Colonic mucosa (tissue), 4 donors: Measurements from ENCODE around the gene PHKG2. TPM values are rescaled to one million over a fixed set of nuclear protein-coding genes. Genes with fewer than 3 reads are reported as not detected.

Source experiments
- DNase-seq: peaks from one replicate; pipeline ENCODE4 v3.0.0-alpha.2; 2020
- H3K27ac ChIP-seq: fragments of 200-600 bp; one replicate; pipeline ENCODE4 v1.8.0; 2021
- H3K27me3 ChIP-seq: fragments of 200-600 bp; one replicate; pipeline ENCODE4 v1.8.0; 2021
- H3K36me3 ChIP-seq: fragments of 200-600 bp; one replicate; pipeline ENCODE4 v1.8.0; 2021
- H3K4me1 ChIP-seq: fragments of 200-600 bp; one replicate; pipeline ENCODE4 v1.8.0; 2021; ENCODE audit warnings: mild to moderate bottlenecking
- H3K4me3 ChIP-seq: fragments of 200-600 bp; one replicate; pipeline ENCODE4 v1.8.0; 2021
- H3K9ac ChIP-seq, 2 donors: one replicate each; pipeline ENCODE4 v1.7.0; 2013; ENCODE audit warnings: control low read depth in 2 of 2, low read depth in 2 of 2, low read length in 2 of 2
- H3K9me3 ChIP-seq: fragments of 200-600 bp; one replicate; pipeline ENCODE4 v1.8.0; 2021
- intact Hi-C: fragments of 100-400 bp; cut with DNase I; formaldehyde crosslinking; loops from one replicate; pipeline ENCODE4 v1.14.1; 2022
- total RNA-seq, 2 donors: library from RNA; stranded (reverse); fragmentation: NEBNext Ultra II Directional in 1 of 2; extraction: Animal tissue kit (Norgen Biotek cat#: 25700) in 1 of 2; gene quantifications; one replicate each; pipeline ENCODE4 v1.2.1, GENCODE V29; 2021
- TF ChIP-seq, protein P1 (sequence below): fragments of 200-600 bp; IDR thresholded peaks from one replicate; pipeline ENCODE4 v1.8.0; 2022; ENCODE audit warnings: antibody characterized with exemption, mild to moderate bottlenecking
- donor health status: healthy.
- donor health status: DM: no; HTN: no; CAD: no.
- donor health status: DM: no; HTN: no; CAD: no.

Gene PHKG2
- total RNA-seq, 2 donors from 2014 or later, result 33.6 to 47.8 TPM

GRCh38 chr16:30777591-30778297 is 29.5 kb downstream of the PHKG2 start:
- no peak for DNase-seq
- TF ChIP-seq, protein P1, sequence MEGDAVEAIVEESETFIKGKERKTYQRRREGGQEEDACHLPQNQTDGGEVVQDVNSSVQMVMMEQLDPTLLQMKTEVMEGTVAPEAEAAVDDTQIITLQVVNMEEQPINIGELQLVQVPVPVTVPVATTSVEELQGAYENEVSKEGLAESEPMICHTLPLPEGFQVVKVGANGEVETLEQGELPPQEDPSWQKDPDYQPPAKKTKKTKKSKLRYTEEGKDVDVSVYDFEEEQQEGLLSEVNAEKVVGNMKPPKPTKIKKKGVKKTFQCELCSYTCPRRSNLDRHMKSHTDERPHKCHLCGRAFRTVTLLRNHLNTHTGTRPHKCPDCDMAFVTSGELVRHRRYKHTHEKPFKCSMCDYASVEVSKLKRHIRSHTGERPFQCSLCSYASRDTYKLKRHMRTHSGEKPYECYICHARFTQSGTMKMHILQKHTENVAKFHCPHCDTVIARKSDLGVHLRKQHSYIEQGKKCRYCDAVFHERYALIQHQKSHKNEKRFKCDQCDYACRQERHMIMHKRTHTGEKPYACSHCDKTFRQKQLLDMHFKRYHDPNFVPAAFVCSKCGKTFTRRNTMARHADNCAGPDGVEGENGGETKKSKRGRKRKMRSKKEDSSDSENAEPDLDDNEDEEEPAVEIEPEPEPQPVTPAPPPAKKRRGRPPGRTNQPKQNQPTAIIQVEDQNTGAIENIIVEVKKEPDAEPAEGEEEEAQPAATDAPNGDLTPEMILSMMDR, result no peak
- Histone ChIP-seq H3K27ac (no peak overlapping the region), H3K9ac (no peak overlapping the region), H3K4me1 (no peaks in the 10 kb centered on the region), H3K4me3 (no peak overlapping the region), H3K9me3 (no peaks in the 10 kb centered on the region), H3K27me3 (no peaks in the 10 kb centered on the region), H3K36me3 (peaks cover 3% of the 10 kb centered on the region)
- intact Hi-C loops, result no loop called here

DNA sequence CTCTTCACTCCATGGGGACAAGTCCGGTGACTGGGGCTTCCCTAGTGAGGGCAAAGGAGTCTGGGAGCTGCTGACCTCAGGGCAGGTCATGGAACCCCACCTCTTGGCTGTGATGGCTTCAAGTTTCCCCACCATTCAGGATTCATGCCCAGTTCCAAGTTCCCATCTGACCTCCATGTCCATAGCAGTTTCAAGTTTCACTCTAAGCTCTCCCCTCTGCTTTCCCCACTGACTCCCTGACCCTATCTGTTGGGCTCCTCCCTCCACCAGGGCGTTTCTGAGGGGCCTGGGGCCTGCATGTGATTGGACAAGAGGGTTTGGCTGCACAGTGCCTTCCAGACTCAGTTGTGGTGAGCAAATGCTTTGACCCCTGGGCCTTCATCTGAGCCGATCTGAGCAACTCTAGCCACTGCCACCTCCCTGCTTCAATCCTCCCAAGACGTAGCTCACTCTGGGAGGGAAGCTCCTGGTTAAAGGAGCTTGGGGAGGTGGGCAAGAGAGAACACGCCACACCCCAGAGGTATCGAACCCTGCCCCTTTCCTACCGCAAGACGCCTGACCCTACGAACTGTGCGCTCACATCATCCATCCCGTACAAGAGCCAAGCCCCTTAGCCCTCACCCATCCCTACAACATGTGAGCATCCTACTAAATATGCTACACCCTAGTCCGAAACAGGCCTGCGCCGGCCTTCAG is 30.5 kb downstream of the PHKG2 start:
- Histone ChIP-seq H3K36me3 (peaks cover 3% of the 10 kb centered on the region), H3K4me3 (no peak overlapping the region)
- intact Hi-C loops, result no loop called here

DNA sequence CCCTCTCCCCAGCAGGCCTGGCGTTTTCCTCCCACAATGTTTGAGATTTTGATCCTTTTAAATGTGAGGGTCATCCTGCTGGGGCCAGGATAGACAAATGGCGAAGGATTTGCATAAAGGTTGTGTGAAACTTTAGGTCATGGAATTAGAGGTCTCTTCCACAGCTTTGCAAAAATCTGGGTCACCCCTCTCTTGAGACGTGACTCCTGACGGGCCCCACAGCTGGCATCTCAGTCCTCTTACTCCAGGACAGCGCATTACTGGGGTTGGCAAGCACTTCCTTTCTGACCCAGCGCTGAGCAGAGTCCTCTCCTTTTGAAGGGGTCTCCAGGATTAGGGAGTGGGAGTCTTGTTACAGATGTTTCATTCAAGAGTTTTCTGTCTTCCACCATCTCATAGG is 31.4 kb downstream of the PHKG2 start:
- Histone ChIP-seq H3K4me3 (no peak overlapping the region), H3K27ac (no peak overlapping the region), H3K9ac (no peak overlapping the region), H3K27me3 (no peaks in the 10 kb centered on the region), H3K9me3 (no peaks in the 10 kb centered on the region), H3K4me1 (no peaks in the 10 kb centered on the region), H3K36me3 (peaks cover 3% of the 10 kb centered on the region)
- intact Hi-C loops, result no loop called here
- TF ChIP-seq, protein P1, result no peak
- DNase-seq, result no peak

More for the DNA sequence above, 30.5 kb downstream of the PHKG2 start:
- no peaks in the 10 kb centered on the region for H3K4me1 ChIP-seq
- H3K9me3 ChIP-seq, result no peaks in the 10 kb centered on the region
- DNase-seq, result no peak
- no peaks in the 10 kb centered on the region for H3K27me3 ChIP-seq
- TF ChIP-seq, protein P1, result no peak
- H3K27ac ChIP-seq, result no peak overlapping the region
- H3K9ac ChIP-seq, result no peak overlapping the region

DNA sequence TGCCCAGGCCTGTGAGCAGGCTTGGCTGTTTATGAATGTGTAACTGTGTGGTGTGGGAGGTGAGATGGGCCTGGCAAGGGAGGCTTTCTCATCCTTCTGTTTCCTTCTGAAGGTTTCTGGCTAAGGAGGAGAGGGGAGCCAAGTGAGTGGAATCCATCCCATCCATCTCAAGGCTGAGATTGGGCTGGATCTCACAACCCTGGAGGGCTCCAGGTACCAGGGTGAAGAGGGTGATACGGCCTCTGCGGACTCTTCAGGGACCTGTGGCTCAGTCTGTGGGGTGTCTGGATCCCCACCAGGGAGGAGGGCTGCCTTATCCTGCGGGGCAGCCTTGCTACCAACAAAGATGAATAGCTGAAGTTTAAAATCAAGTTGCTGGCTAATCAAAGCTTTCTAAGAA is 31.8 kb downstream of the PHKG2 start:
- H3K4me1 ChIP-seq, result no peaks in the 10 kb centered on the region
- no peaks in the 10 kb centered on the region for H3K27me3 ChIP-seq
- H3K9ac ChIP-seq, result no peak overlapping the region
- no peak overlapping the region for H3K4me3 ChIP-seq
- H3K27ac ChIP-seq, result no peak overlapping the region
- TF ChIP-seq, protein P1, result no peak
- no peak for DNase-seq
- peaks cover 3% of the 10 kb centered on the region for H3K36me3 ChIP-seq
- intact Hi-C loops, result no loop called here
- H3K9me3 ChIP-seq, result no peaks in the 10 kb centered on the region

- Histone ChIP-seq H3K9ac (no peak overlapping the region), H3K27me3 (no peaks in the 10 kb centered on the region), H3K27ac (no peak overlapping the region), H3K4me1 (no peaks in the 10 kb centered on the region), H3K9me3 (no peaks in the 10 kb centered on the region), H3K4me3 (no peak overlapping the region), H3K36me3 (peaks cover 3% of the 10 kb centered on the region)
- TF ChIP-seq, protein P1, result no peak
- DNase-seq, result no peak
- intact Hi-C loops, result no loop called here
Measured at GRCh38 chr16:30780549-30780948, 32.3 kb downstream of the PHKG2 start.
